Stimulated activated CD8-positive, alpha-beta memory T cell treated with anti-CD3 and anti-CD28 coated beads, Interleukin-15, amount 100 ng/mL, for 1 hour (primary cell): Measurements from ENCODE around the gene TRIOBP.

ENCODE experiments used
- DNase-seq: peaks from one replicate; pipeline ENCODE4 v3.0.0-alpha.2; 2020; ENCODE audit warnings: low read depth

The TRIOBP gene

DNA sequence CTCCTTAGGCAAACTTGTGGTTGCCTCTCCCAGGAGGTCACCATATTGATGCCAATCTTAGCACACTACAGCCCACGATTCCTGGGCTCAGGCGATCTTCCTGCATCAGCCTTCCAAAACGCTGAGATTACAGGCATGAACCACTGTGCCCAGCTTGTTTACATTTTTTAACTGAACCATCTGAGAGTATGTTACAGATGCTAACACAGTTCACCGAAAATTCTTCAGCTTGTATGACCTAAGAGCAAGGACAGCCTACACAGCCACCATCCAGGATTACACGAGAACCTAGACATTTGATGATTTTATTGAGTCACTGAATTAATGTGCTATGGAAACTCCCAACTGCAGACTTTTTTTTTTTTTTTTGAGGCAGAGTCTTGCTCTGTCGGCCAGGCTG is 27.3 kb upstream of the TRIOBP start:
- DNase-seq, result no peak

DNA sequence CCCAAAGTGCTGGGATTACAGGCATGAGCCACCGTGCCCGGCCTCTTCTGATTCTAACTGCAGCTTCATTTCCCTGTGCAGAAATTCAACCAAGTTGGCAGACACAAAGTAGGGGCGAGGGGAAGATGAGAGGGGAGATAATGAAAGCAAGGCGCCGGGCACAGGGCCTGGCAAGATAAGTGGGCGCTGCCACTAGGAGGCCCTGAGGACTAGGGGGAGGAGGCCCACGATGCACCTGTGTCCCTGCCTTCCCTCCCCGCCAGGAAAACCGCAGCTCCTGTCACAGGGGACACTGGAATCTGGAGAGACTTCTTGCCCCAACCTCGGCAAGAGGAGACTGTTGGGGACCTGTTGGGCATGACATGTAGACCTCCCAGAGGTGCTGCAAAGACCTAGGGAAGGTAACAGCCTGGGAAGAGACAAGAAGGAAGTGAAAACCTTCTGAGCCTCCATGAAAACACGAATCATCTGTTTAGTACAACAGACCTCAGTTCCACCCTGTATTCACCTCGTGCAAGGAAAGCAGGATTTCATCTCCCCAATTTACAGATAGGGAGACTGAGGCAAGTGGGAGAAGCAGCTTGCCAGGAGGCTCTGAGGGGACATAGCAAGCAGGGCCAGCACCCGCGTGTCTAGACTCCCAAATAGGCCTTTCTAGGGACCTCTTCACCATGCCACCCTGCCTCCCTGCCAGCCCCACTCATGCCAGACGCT is 24.5 kb upstream of the TRIOBP start:
- DNase-seq, result no peak

DNA sequence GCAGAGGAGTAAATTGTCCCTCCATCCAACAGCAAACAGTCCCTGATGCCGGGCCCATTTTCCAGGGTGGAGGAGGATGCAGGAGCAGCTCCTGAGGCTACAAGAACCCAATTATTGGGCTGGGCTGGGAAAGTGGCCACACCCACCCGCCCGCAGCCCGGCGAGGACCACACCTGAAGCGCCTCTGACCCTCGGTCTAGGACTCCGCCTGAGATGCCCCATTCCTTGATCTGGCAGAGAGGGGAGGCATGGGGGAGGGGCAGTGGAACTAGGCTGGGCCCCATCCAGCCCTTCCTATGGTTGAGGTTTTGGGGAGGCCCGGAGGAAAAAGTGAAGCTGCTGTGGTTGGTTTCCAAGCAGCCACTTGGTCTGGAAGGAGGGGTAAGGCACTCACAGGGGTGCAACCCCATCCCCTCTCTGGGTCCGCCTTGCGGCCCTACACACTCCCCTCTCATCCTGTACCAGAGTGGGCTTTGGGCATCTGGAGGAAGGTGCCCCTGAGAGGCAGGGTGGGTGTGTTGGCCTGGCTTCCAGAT is 23.9 kb upstream of the TRIOBP start:
- DNase-seq, result no peak

DNA sequence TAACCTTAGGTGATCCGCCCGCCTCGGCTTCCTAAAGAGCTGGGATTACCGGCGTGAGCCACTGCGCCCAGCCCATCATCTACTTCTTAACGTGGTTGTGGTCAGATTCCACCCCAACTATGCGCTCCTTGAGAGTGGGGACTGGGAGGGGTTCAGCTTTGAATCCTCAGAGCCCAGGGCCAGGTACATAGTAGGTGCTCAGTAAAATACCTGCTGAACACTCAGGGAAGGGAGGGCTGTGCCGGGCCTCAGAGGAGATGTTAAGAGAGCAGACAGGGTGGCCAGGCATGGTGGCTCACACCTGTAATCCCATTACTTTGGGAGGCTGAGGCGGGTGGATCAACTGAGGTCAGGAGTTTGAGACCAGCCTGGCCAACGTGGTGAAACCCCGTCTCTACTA is 22.6 kb upstream of the TRIOBP start:
- DNase-seq, result no peak

DNA sequence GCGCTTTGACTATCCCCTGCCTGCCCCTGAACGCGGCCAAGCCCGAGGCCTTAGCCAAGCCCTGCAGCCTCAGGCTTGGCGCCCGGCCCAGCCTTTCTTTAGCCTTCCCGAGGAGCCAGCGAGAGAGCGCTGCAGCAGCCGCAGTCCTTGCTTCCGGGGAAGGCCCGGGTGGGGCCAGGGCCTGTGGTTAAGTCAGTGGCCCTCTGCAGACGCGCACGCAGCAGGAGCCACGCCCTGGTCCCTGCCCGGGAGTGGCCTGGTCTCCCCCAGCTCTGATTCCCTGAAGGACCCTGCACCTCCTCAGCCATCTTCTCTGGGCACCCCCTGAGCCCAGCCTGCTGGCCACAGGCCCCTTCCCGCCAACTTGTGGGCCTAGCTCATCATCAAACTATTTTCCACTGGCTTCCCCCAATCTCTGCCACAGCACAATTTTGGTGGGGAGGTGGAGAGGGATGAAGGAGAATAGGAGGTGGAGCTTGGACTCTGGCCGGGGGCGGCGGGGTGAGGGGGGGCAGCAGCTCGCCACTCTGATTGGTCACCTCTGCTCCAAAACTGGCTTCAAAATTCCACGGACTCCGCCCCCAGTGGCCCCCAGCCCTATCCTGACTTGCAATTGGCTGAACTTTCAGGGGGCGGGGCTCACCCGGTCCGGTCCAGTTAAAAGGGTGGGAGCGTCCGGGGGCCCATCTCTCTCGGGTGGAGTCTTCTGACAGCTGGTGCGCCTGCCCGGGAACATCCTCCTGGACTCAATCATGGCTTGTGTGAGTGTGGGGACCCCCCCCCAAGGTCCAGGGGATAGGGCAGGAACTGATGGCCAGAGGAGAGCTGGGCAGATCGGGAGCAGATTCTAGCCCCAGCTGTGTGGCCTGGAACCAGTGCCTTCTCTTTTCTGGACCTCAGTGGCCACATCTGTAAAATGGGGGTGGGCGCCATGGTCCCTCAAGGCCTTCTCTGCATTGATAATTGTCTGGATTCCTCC is 21.6 kb upstream of the TRIOBP start, which contains the start of gene LGALS1:
Gene LGALS1 (plus strand): TSS at position 686 of the 979 bp plus-strand sequence. CDS start 67 bp downstream, at position 753.
- no peak for DNase-seq

DNA sequence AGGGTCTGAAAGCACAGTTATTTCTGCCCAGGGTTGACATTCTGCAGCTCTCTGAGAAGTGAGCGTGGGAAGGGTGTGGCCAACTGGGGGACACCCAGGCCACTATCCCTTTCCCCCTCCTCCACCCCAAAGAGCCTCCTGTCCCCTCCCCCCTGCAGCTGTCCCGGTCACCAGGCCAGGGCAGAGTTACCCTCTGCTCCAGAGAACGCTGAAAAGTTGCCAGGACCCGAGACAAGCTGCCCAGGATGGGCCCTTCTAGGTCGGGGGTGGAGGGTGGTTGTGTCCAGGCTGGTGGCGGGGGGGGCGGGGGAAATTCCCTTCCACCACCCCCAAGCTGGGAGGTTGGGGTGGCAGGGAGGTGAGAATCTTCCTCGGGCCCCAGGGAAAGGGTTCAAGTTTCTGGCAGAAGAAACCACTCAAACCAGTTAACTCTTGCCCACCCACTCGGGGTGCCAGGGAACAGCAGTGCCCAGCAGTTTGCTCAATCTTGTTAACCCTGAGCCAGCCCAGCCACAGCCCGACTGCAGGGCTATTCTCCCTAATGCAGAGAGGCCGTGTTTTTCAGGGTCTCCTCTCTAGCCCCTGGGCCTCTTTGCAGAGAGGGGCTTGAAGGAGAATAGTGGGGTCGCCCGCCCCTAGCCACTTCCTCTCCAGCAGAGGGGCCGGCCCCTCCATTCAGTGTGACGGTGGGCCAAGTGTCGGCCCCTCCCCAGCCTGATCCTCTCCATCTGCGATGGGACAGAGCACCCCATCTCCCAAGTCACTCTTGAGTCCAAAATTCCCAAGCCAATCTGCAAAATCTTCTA is 20.7 kb upstream of the TRIOBP start:
- no peak for DNase-seq

DNA sequence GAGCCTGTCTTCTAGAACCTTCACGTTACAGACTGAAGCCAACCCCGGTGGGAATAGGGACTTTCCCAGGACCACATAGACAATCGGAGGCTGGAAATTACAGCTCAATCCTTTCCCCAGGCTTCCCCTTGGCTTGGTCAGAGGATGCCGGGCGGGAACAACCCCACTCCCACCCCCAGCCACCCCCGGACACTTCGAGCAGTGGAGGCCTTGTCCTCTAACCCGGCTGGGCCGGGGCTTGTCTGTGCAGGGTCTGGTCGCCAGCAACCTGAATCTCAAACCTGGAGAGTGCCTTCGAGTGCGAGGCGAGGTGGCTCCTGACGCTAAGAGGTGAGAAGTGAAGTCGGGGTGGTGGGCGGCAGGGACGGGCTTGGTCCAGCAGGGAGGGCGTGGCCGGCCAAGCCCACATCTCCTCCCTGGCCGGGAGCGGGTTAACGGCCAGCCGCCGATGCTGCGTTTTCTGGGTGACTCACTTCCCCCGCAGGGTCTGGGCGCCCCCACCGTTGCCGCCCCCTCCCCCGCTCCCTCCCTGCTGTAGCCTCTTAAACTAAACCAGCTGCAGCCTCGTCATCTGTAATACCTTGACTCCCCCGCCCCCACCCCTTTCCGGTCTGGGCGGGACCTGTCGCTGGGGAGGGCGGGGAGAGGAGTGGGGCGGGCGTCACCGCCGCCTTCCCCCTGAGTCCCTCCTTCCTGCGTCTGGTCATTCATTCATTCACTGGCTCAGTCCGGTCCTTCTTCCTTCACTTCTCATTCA is 19.9 kb upstream of the TRIOBP start:
- peak; percentile 87 for DNase-seq

DNA sequence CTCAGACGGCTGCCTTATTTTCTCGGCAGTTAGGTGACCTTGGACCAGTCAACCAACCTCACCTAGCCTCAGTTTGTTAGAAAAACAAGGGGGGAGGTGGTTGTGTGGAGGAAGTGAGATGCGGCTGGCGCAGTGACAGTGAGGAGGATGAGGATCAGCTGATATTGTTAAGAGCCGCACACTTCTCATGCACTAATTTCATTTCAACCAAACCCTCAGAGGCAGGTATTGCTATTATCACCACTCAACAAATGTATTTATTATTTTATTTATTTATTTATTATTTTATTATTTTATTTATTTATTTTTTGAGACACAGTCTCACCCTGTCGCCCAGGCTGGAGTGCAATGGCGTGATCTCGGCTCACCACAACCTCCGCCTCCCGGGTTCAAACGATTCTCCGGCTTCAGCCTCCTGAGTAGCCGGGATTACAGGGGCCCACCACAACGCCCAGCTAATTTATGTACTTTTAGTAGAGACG is 19.3 kb upstream of the TRIOBP start:
- DNase-seq, result no peak

DNA sequence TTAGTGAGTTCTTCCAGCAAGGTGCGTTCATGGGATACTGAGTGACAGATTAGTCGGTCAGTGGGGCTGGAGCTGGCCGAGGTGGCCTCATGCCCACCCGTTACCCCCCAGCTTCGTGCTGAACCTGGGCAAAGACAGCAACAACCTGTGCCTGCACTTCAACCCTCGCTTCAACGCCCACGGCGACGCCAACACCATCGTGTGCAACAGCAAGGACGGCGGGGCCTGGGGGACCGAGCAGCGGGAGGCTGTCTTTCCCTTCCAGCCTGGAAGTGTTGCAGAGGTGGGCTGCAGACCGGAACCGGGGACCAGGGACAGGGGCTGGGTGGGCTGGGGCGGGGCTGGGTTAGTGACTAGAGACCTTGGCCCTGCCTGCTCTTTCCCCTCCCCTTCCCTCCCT is 18.5 kb upstream of the TRIOBP start:
- no peak for DNase-seq

DNA sequence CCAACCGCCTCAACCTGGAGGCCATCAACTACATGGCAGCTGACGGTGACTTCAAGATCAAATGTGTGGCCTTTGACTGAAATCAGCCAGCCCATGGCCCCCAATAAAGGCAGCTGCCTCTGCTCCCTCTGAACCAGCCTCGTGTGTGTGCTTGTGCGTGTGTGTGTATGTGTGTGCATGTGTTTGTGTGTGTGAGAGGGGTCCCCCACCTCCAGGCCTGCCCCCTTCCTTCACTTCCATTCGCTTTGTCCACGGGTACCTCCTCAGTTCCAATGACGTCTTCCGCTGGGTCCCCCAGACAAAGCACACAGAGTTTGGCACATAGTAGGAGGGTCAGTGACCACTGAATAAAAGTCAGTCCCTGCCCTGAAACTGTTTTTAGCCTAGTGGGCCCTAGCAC is 17.2 kb upstream of the TRIOBP start:
- no peak for DNase-seq

DNA sequence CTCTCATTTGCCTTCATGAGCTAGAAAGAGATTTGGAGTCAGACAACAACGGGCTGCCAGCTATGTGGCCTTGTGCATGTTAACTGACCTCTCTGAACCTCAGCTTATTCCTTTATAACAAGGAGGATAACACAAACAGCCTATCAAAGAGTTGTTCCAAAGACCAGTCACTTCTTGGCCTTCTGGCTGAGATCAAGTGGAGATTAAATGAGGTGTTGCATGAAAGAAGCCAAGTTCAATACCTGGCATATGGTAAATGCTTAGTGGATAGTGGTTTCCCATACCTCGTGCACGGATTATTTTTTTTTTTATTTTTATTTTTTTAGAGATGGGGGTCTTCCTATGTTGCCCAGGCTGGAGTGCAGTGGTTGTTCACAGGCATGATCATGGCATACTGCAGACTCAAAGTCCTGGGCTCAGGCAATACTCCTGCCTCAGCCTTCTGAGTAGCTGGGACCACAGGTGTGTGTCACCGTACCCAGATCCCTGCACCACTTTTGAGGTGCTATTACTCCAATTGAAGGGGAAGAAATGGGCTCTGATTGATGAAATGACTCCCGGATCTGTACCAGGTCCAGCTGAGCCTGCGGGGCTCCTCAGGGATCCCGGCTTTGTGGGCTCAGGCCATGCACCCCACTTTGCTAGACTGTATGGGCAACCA is 16.5 kb upstream of the TRIOBP start:
- no peak for DNase-seq

DNA sequence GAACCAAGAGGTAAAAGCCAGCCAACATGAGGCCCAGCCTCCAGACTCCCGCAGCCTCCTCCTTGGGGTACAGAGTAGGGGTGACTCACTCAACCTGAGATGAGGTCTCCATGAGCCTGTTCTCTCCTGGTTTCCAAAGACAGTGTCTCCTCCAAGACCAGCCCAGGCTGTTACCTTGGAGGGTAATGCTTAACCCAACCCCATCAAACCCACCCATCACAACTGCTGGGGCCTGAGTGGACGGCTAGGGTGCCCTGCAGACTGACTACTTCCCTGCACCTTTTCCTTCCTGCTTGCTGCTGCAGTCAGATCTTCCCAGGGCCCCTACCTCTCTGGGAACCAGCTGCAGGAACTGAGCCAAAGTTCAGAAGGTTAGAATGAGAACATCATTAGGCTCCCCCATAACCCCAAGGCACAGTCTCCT is 15.8 kb upstream of the TRIOBP start:
- no peak for DNase-seq

DNA sequence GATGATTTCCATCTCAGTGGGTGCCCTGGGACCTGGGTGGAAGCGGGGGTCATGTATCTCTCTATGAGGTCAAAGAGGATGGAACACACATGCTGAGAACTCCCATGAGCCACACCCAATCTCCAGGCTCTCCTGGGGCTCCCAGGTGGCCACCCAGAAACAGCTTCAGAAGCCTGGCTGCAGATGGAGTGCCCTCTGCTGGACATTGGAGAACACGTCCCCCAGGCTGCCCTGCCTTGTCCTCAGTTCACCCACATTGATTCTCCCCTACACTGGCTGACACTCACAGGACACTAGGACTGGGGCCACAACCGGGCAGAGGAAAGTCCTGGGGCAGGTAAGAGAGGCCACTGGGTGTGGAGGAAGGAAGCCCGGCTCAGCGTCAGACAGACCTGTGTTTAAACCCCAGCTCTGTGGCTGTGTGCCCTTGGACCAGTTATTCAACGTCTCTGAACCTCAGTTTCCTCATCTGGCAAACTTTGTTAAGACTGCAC is 15.2 kb upstream of the TRIOBP start:
- DNase-seq, result peak; percentile 62

DNA sequence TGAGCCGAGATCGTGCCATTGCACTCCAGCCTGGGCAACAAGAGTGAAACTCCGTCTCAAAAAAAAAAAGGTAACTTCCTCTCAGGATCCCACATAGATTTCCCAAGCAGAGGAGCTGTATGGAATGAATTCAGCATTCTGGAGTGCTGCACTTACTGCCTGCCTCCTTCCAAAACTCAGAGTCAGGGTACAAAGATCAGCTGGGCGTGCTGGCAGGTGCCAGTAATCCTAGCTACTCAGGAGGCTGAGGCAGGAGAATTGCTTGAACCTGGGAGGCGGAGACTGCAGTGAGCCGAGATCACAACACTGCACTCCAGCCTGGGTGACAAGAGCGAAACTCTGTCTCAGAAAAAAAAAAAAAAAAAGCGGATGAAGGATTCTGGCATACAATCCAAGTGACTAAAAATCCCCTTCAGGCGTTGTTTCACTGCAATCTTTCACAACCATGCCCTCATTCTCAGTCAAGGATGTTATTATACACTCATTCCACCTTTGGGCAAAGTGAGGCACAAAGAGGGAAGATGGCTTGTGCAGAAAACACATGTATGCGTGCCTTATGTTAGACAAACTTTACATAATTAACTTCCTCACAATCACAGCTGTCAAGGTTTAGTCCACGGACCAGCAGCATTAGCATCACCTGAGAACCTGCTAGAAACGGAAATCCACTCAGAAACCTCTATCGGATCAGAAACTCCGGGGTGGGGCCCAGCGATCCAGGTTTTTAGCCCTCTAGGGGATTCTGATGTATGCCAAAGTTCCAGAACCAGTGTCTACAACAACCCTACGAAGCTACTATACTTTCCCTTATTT is 11.8 kb upstream of the TRIOBP start:
- no peak for DNase-seq

DNA sequence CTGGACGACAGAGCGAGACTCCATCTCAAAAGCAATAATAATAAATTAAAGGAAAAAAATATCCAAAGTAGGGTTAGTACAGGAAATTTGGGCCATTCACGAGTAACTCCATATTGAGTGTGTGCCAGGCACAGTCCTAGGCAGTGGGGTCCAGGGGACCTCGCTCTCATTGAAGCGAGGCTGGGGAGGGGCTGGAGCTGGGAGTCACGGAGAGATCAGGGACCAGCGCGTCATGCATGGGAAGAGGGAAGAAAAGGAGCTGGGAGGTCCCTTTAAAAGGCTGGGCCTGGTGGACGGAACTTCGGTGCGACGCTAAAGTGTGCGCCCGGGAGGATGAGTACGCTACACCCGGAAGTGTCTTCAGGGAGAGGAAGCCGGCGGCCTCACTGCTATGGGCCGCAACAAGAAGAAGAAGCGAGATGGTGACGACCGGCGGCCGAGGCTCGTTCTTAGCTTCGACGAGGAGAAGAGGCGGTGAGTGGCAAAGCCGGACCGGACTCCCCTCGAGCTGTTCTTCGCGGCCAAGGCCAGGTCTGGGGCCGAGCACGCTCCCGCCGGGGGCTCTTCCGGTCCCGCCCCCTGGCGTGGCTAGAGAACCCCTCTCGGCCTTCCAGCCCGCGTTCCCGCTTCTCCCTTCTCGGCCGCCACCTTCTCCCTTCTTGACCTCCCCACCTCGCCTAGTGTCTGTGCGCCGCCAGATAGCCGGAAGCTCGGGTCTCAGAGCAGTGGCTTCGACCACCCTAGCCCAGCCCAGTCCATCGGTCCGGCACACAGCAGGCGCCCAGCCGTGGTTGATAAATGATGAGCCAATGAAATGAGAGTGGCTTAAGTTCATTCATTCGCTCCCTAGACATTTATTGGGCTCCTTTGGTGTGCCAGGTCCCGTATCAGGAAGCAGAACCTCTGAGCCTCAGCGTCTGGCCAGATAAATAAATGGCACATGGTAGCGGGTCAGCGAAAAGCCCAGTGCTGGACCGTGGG is 10.6 kb upstream of the TRIOBP start, which contains the start of gene NOL12:
Gene NOL12 (plus strand): TSS at position 342 of the 981 bp plus-strand sequence. CDS start 50 bp downstream, at position 392.
- DNase-seq, result peak; percentile 60

DNA sequence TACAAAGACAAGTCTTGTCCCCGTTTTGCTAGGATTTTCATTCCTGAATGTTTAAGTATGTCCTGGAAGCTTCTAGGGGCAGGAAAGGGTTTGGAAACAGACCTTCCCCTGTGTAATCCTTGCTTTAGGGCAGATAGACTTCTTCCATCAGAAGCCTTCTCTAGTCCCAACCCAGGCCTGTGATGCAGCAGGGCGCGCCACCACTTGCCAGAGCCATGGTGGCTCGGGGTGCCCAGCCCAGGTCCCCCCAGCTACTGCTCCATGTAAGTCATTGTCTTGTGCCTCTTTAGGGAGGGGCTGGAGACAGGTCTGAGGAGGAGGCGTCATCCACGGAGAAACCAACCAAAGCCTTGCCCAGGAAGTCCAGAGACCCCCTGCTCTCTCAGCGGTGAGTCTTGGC is 6.4 kb upstream of the TRIOBP start:
- DNase-seq, result no peak

DNA sequence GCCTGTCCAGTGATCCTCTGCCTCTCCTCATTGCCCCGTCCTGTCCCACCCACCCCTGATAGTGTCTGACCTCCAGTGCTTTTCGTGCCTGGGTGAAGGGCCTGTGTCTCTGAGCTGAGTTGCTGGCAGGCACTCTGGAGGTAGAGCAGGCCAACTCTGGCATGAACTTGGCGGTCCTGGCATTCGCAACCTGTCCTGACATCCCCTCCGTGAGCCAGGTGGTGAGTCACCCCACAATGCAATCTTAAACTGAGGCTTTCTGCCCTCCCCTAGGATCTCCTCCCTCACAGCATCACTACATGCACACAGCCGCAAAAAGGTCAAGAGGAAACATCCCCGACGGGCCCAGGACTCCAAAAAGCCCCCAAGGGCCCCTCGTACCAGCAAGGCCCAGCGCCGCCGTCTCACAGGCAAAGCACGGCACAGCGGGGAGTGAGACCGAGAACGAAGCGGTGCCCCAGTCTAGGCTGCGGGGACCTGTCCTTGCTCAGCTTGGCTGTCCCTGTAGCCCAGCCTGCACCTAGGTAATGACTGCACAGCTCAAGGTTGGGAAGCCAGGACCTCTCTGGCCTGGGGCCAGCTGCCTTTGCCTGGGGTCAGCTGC is 5.8 kb upstream of the TRIOBP start:
- DNase-seq, result no peak
